ENCODE results near the gene NCKIPSD. TPM values are rescaled to one million over a fixed set of nuclear protein-coding genes. Genes with fewer than 3 reads are reported as not detected.

NCKIPSD gene
- total RNA-seq, 1 experiment from 2014 or later, result 36.9 TPM

DNA sequence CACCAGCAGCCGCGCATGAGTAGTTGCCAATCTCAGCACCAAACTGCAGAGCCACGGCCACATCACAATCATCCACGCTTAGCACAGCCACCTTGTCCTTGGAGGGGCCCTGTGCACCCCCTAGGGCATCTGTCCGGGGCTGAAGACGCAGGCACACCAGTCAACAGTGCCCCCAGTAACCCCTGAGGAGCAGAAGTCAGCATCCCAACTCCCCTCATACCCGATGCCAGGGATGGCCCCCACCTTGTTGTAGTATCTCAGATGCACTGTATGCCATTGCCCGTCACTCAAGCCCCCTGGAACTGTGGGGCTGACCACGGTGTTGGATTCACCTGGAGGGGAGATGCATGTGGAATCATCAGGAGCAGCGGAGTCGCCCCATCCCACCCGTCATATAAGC is 30.7 kb downstream of the NCKIPSD start (continued):
- TF ChIP-seq, protein P1, sequence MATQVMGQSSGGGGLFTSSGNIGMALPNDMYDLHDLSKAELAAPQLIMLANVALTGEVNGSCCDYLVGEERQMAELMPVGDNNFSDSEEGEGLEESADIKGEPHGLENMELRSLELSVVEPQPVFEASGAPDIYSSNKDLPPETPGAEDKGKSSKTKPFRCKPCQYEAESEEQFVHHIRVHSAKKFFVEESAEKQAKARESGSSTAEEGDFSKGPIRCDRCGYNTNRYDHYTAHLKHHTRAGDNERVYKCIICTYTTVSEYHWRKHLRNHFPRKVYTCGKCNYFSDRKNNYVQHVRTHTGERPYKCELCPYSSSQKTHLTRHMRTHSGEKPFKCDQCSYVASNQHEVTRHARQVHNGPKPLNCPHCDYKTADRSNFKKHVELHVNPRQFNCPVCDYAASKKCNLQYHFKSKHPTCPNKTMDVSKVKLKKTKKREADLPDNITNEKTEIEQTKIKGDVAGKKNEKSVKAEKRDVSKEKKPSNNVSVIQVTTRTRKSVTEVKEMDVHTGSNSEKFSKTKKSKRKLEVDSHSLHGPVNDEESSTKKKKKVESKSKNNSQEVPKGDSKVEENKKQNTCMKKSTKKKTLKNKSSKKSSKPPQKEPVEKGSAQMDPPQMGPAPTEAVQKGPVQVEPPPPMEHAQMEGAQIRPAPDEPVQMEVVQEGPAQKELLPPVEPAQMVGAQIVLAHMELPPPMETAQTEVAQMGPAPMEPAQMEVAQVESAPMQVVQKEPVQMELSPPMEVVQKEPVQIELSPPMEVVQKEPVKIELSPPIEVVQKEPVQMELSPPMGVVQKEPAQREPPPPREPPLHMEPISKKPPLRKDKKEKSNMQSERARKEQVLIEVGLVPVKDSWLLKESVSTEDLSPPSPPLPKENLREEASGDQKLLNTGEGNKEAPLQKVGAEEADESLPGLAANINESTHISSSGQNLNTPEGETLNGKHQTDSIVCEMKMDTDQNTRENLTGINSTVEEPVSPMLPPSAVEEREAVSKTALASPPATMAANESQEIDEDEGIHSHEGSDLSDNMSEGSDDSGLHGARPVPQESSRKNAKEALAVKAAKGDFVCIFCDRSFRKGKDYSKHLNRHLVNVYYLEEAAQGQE (IDR thresholded peaks at IDR 0.05; ENCODE audit: low read depth), result no peak
- TF ChIP-seq, protein P2, sequence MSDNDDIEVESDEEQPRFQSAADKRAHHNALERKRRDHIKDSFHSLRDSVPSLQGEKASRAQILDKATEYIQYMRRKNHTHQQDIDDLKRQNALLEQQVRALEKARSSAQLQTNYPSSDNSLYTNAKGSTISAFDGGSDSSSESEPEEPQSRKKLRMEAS (IDR thresholded peaks at IDR 0.05), result no peak
- no peak for TF ChIP-seq YY1 (IDR thresholded peaks at IDR 0.05; ENCODE audit: extremely low read depth, insufficient replicate concordance, low read depth, low read length)

DNA sequence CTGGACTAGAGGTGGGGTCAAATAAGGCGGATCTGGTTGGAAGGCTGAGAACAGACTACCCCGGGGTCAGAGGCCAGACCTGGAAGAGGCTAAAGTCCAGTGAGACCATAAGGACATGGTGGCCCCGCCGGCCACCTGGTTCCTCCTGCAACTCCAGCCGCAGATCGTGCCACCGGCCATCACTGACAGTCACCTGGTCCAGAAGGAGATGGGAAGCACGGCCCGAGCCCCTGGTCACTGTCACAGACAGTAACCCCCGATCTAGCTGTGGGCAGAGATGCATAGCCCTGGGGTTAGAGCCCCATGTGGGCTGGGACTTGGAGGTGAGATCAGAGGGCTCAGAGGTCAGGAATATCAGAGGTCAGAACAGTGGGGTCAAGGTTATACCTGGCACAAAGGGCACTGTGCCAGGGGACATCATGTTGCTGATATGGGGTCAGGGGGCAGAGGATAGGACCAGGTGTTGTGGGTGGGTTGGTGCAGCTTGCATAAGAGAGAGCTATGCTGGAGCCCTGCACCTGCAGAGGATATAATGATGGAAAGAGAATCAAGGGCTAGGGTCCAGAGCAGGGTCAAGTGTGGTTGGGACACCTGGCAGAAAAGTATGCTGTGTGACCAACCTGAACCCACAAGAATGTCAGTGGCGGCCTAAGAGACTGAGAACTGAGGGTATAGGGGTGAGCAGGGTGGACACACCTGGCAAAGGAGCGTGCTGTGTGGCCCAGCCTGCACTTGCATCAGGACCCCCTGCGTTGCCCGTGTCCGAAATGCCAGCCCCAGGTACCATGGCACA is 32.6 kb downstream of the NCKIPSD start:
- POLR2A ChIA-PET, result interaction anchor here (0.7 kb wide), 1 partner anchor 18 kb away, joined by 3 read pairs; the partner anchor contains the start of gene SLC26A6
- no TSS peak for BruUV-seq (replicated peaks)
- no peak for DNase-seq (ENCODE audit: low read depth, low spot score)
- Histone ChIP-seq H3K27ac (ENCODE audit: low read depth, low read length) (no peak overlapping the region), H3K9me3 (ENCODE audit: control insufficient read depth in 1 of 2, insufficient read depth in 1 of 2, low read depth in 1 of 2, low read length in 2 of 2) (no peaks in the 10 kb centered on the region), H3K79me2 (ENCODE audit: insufficient read depth, low read length) (no peaks in the 10 kb centered on the region), H3K9me2 (ENCODE audit: insufficient read depth) (no peaks in the 10 kb centered on the region), H3K27me3 (ENCODE audit: insufficient read depth, low read length) (no peaks in the 10 kb centered on the region), H3K4me1 (ENCODE audit: control insufficient read depth in 1 of 2, insufficient read depth in 2 of 2, low read length in 2 of 2) (peaks cover 0 to 8% of the 10 kb centered on the region in 2 experiments; a peak in 3 of 4 replicates), H2AFZ (ENCODE audit: low read depth, low read length, poor library complexity, severe bottlenecking) (no peak overlapping the region), H3K4me3 (replicated peaks in 1 of 2; ENCODE audit: low read depth in 1 of 2, low read length in 2 of 2) (no peak overlapping the region), H4K20me1 (ENCODE audit: insufficient read depth) (no peaks in the 10 kb centered on the region), H3K4me2 (ENCODE audit: low read length) (no peak overlapping the region), H3K36me3 (ENCODE audit: control insufficient read depth in 1 of 2, insufficient read depth in 2 of 2, low read length in 2 of 2) (no peaks in the 10 kb centered on the region), H3K9ac (ENCODE audit: low read length) (no peak overlapping the region)
- ATAC-seq, result no peak; the same call in 1 of the 2 replicates
- no peak for TF ChIP-seq CEBPB (IDR thresholded peaks at IDR 0.05; ENCODE audit: low read depth)
- TF ChIP-seq ELF1 (IDR thresholded peaks at IDR 0.05; ENCODE audit: borderline replicate concordance, low read depth), result no peak
- TF ChIP-seq, protein P2 (IDR thresholded peaks at IDR 0.05), result no peak
- TF ChIP-seq FOSL1 (IDR thresholded peaks at IDR 0.05; ENCODE audit: low read depth), result no peak
- TF ChIP-seq, protein P3, sequence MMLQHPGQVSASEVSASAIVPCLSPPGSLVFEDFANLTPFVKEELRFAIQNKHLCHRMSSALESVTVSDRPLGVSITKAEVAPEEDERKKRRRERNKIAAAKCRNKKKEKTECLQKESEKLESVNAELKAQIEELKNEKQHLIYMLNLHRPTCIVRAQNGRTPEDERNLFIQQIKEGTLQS (IDR thresholded peaks at IDR 0.05), result no peak
- TF ChIP-seq SIN3A (IDR thresholded peaks at IDR 0.05; ENCODE audit: low read depth), result no peak
- no peak for TF ChIP-seq EZH2phosphoT487 (IDR thresholded peaks at IDR 0.05; ENCODE audit: borderline replicate concordance)
- TF ChIP-seq CBX3 (IDR thresholded peaks at IDR 0.05; ENCODE audit: low read depth), result no peak
- no peak for TF ChIP-seq POLR2A (IDR thresholded peaks at IDR 0.05; ENCODE audit: borderline replicate concordance, extremely low read depth, insufficient read depth, insufficient read length)
- no peak for TF ChIP-seq SRF (IDR thresholded peaks at IDR 0.05; ENCODE audit: low read depth)
- TF ChIP-seq EGR1 (IDR thresholded peaks at IDR 0.05; ENCODE audit: low read depth), result no peak
- no peak for TF ChIP-seq ZFX (IDR thresholded peaks at IDR 0.05)
- no peak for TF ChIP-seq RAD21 (IDR thresholded peaks at IDR 0.05; ENCODE audit: low read depth)
- TF ChIP-seq ZNF274 (IDR thresholded peaks at IDR 0.05; ENCODE audit: low read depth, low read length), result no peak
- no peak for TF ChIP-seq POLR2AphosphoS5 (IDR thresholded peaks at IDR 0.05; ENCODE audit: low read depth, low read length)
- no peak for TF ChIP-seq SP1 (IDR thresholded peaks at IDR 0.05; ENCODE audit: low read depth)
- intact Hi-C loops (cut with micrococcal nuclease), result no loop called here
- RAD21 ChIA-PET (ENCODE audit: low non-redundant PET in 1 of 2, low total read pairs in 2 of 2, uncharacterized antibody in 2 of 2, unreplicated experiment in 2 of 2), result no interaction called here
- CTCF ChIA-PET, result interaction anchor here (1.2 kb wide), 1 partner anchor 17 kb away, joined by 3 read pairs; the partner anchor contains the start of gene SLC26A6
